Measurements from ENCODE around the gene PCDHGA7.

The PCDHGA7 gene

GRCh38 chr5:141366016-141366896, 16.3 kb upstream of the PCDHGA7 start (continued):
- TF ChIP-seq ZNF518A (tag by site-specific recombination; conservative IDR thresholded peaks at IDR 0.05; ENCODE audit: low read depth) (no peak), ZNF530 (tag by site-specific recombination; IDR thresholded peaks at IDR 0.05; ENCODE audit: low read depth) (no peak)

DNA sequence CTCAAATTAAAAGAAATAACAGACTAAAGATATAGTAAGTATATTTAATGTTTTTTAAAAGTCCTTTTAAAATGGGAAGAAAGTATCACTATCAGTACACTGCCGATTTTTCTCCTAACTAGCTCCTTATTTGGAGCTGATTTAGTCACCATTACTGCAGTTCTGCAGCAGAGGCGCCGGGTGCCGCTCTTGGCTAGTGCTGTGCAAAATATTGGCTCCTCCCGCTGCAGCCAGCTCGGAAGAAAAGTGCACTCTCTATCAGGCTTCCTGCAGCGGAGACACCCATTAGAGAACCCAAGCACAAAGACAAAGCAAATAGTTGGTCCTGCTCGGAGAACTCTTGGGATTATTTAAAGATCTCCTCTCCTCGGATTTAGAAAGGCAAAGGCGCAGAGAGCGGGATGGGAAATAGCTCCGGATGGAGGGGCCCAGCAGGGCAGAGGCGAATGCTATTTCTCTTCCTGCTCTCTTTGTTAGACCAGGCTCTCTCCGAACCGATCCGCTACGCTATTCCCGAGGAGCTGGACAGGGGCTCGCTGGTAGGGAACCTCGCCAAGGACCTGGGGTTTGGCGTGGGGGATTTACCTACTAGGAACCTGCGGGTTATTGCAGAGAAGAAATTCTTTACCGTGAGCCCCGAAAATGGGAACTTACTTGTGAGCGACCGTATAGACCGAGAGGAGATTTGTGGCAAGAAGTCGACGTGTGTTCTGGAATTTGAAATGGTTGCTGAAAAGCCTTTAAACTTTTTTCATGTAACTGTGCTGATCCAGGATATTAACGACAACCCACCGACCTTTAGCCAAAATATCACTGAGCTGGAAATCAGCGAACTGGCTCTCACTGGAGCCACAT, 12.3 kb upstream of the PCDHGA7 start, which contains the start of gene PCDHGB3:
Gene PCDHGB3 (plus strand): TSS at position 249 of the 855 bp plus-strand sequence. CDS start 153 bp downstream, at position 402.
- Histone ChIP-seq H3K36me3 (ENCODE audit: control insufficient read depth in 2 of 2, insufficient read depth in 1 of 2, low read length in 2 of 2) (no peaks in the 10 kb centered on the region), H3K27ac (ENCODE audit: extremely low read depth, low read depth, low read length) (no peak within 1 kb of the TSS), H3K9me3 (ENCODE audit: control insufficient read depth, insufficient read depth, low read depth, low read length) (no peaks in the 10 kb centered on the region; the same call in 1 of the 2 replicates), H3K4me3 (ENCODE audit: low read depth, low read length) (no peak within 1 kb of the TSS), H3K4me1 (ENCODE audit: control insufficient read depth, insufficient read depth, low read length) (no peaks in the 10 kb centered on the region)
- CTCF ChIA-PET, result interaction anchor here (0.6 to 3.3 kb wide), 28 partner anchors 10 to 222 kb away, joined by 3 to 22 read pairs (median 4); partner anchors contain the start of genes PCDHB10, PCDHGA1, PCDHGA11 and PCDHGA12
- POLR2A ChIA-PET, result no interaction called here
- TF ChIP-seq ZNF529 (tag by site-specific recombination; IDR thresholded peaks at IDR 0.05; ENCODE audit: insufficient replicate concordance) (no peak), GLI2 (tag by site-specific recombination; IDR thresholded peaks at IDR 0.05; ENCODE audit: borderline replicate concordance, low read depth) (no peak)

GRCh38 chr5:141371572-141372475, 10.7 kb upstream of the PCDHGA7 start:
- ChIA-PET POLR2A (no interaction called here), CTCF (interaction anchor here (0.9 to 3.3 kb wide), 8 partner anchors 16 to 194 kb away, joined by 3 to 22 read pairs (median 6); partner anchors contain the start of genes PCDHGA2, PCDHGA4, PCDHGB1 and PCDHGB5)
- no peaks in the 10 kb centered on the region for H3K4me1 ChIP-seq (ENCODE audit: control insufficient read depth, insufficient read depth, low read length)
- H3K27ac ChIP-seq (ENCODE audit: extremely low read depth, low read depth, low read length), result no peak overlapping the region
- no peaks in the 10 kb centered on the region; the same call in 1 of the 2 replicates for H3K9me3 ChIP-seq (ENCODE audit: control insufficient read depth, insufficient read depth, low read depth, low read length)
- no peak overlapping the region for H3K4me3 ChIP-seq (ENCODE audit: low read depth, low read length)
- H3K36me3 ChIP-seq (ENCODE audit: control insufficient read depth in 2 of 2, insufficient read depth in 1 of 2, low read length in 2 of 2), result no peaks in the 10 kb centered on the region
- TF ChIP-seq ZNF707 (tag by site-specific recombination; IDR thresholded peaks at IDR 0.05) (no peak), SP2 (tag by site-specific recombination; IDR thresholded peaks at IDR 0.05) (no peak), ZNF747 (tag by site-specific recombination; IDR thresholded peaks at IDR 0.05) (no peak), ZBTB20 (tag by site-specific recombination; IDR thresholded peaks at IDR 0.05) (no peak)
- TF ChIP-seq, protein P1, sequence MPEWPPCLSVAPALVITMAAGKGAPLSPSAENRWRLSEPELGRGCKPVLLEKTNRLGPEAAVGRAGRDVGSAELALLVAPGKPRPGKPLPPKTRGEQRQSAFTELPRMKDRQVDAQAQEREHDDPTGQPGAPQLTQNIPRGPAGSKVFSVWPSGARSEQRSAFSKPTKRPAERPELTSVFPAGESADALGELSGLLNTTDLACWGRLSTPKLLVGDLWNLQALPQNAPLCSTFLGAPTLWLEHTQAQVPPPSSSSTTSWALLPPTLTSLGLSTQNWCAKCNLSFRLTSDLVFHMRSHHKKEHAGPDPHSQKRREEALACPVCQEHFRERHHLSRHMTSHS (tag by site-specific recombination; IDR thresholded peaks at IDR 0.05), result no peak
- TF ChIP-seq, protein P2, sequence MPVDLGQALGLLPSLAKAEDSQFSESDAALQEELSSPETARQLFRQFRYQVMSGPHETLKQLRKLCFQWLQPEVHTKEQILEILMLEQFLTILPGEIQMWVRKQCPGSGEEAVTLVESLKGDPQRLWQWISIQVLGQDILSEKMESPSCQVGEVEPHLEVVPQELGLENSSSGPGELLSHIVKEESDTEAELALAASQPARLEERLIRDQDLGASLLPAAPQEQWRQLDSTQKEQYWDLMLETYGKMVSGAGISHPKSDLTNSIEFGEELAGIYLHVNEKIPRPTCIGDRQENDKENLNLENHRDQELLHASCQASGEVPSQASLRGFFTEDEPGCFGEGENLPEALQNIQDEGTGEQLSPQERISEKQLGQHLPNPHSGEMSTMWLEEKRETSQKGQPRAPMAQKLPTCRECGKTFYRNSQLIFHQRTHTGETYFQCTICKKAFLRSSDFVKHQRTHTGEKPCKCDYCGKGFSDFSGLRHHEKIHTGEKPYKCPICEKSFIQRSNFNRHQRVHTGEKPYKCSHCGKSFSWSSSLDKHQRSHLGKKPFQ (tag by site-specific recombination; IDR thresholded peaks at IDR 0.05), result no peak
